MM.1S (cell line): ENCODE results near the gene UNC13C.

ENCODE experiments used
- DNase-seq: peaks from one replicate; pipeline ENCODE4 v3.0.0-alpha.2; 2015
- H2AFZ ChIP-seq: fragments of 300-600 bp; sonication (generic); 2 replicates; pipeline ENCODE4 v1.6.0; 2016; ENCODE audit warnings: antibody characterized with exemption, low read length
- H3F3A ChIP-seq: fragments of 300-600 bp; sonication (generic); 2 replicates; pipeline ENCODE4 v1.6.1; 2016; ENCODE audit warnings: mild to moderate bottlenecking, antibody characterized with exemption, low read length, moderate library complexity, mixed read lengths; ENCODE audit not compliant: insufficient read depth
- H3K27ac ChIP-seq: fragments of 300-600 bp; sonication (generic); 2 replicates; pipeline ENCODE4 v1.5.1; 2016; ENCODE audit warnings: mild to moderate bottlenecking, low read length
- H3K27me3 ChIP-seq: fragments of 300-600 bp; sonication (generic); replicated peaks from 2 replicates; pipeline ENCODE4 v1.6.0; 2016; ENCODE audit warnings: low read length; ENCODE audit not compliant: insufficient read depth
- H3K36me3 ChIP-seq: fragments of 300-600 bp; sonication (generic); replicated peaks from 2 replicates; pipeline ENCODE4 v1.6.1; 2016; ENCODE audit warnings: mild to moderate bottlenecking, low read length, mixed read lengths; ENCODE audit not compliant: insufficient read depth
- H3K4me1 ChIP-seq: fragments of 300-600 bp; sonication (generic); 2 replicates; pipeline ENCODE4 v1.6.1; 2016; ENCODE audit warnings: low read length, mixed read lengths
- H3K4me2 ChIP-seq: fragments of 300-600 bp; sonication (generic); 2 replicates; pipeline ENCODE4 v1.6.0; 2016; ENCODE audit warnings: low read depth, low read length
- H3K4me3 ChIP-seq: fragments of 300-600 bp; sonication (generic); 2 replicates; pipeline ENCODE4 v1.5.1; 2016; ENCODE audit warnings: low read length, mixed read lengths
- H3K79me2 ChIP-seq: fragments of 300-600 bp; sonication (generic); 2 replicates; pipeline ENCODE4 v1.6.1; 2016; ENCODE audit warnings: mixed run types, low read length, mixed read lengths
- H3K9ac ChIP-seq: fragments of 300-600 bp; sonication (generic); 2 replicates; pipeline ENCODE4 v1.6.1; 2016; ENCODE audit warnings: low read length, mixed read lengths
- H3K9me2 ChIP-seq: fragments of 300-600 bp; sonication (generic); replicated peaks from 2 replicates; pipeline ENCODE4 v1.6.1; 2016; ENCODE audit warnings: mild to moderate bottlenecking, low read length, mixed read lengths; ENCODE audit not compliant: insufficient read depth
- H3K9me3 ChIP-seq: fragments of 300-600 bp; sonication (generic); replicated peaks from 2 replicates; pipeline ENCODE4 v1.6.1; 2016; ENCODE audit warnings: mild to moderate bottlenecking, low read length, mixed read lengths; ENCODE audit not compliant: insufficient read depth
- H4K20me1 ChIP-seq: fragments of 300-600 bp; sonication (generic); 2 replicates; pipeline ENCODE4 v1.6.1; 2016; ENCODE audit warnings: mild to moderate bottlenecking, low read length, moderate library complexity, mixed read lengths; ENCODE audit not compliant: insufficient read depth
- EZH2 ChIP-seq: fragments of 300-600 bp; sonication (generic); optimal IDR thresholded peaks from 2 replicates; pipeline ENCODE3; 2017; ENCODE audit warnings: low read depth, mild to moderate bottlenecking, antibody characterized with exemption, low read length, mixed read lengths
- EZH2phosphoT487 ChIP-seq: fragments of 300-600 bp; sonication (generic); IDR thresholded peaks from 2 replicates; pipeline ENCODE4 v1.6.1; 2018; ENCODE audit warnings: antibody characterized with exemption, low read length
- TF ChIP-seq, protein P1 (sequence below): fragments of 300-600 bp; sonication (generic); IDR thresholded peaks from 2 replicates; pipeline ENCODE4 v1.5.1; 2016; ENCODE audit warnings: antibody characterized with exemption, low read length, mixed read lengths

Gene UNC13C

DNA sequence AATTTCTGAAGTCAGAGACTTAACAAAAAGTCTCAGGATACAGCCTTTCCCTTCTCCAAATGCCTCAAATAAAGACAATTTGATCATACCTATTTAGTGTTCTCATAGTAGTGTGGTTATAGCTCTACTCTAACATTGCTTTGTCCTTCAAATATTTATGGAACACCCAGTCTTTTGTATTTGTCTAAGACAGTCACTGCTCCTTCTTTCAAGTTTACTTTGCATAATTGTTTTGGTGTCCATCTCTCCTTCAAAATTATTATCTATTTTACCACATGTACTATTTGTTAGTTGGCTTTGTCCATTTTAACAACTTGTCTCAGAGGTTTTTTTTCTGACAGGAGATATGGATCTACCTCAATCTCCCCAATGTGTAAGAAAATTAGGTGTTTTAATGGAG is 118.8 kb downstream of the UNC13C start:
- Histone ChIP-seq H3K4me3 (no peak overlapping the region), H3K27me3 (no peaks in the 10 kb centered on the region), H3K36me3 (no peaks in the 10 kb centered on the region), H4K20me1 (no peaks in the 10 kb centered on the region), H3K9me2 (no peaks in the 10 kb centered on the region), H3K4me2 (no peak overlapping the region), H3K27ac (no peak overlapping the region), H3K9ac (no peak overlapping the region), H3F3A (no peaks in the 10 kb centered on the region), H3K79me2 (no peaks in the 10 kb centered on the region), H3K4me1 (no peaks in the 10 kb centered on the region), H3K9me3 (no peaks in the 10 kb centered on the region), H2AFZ (no peak overlapping the region)
- TF ChIP-seq, protein P1, sequence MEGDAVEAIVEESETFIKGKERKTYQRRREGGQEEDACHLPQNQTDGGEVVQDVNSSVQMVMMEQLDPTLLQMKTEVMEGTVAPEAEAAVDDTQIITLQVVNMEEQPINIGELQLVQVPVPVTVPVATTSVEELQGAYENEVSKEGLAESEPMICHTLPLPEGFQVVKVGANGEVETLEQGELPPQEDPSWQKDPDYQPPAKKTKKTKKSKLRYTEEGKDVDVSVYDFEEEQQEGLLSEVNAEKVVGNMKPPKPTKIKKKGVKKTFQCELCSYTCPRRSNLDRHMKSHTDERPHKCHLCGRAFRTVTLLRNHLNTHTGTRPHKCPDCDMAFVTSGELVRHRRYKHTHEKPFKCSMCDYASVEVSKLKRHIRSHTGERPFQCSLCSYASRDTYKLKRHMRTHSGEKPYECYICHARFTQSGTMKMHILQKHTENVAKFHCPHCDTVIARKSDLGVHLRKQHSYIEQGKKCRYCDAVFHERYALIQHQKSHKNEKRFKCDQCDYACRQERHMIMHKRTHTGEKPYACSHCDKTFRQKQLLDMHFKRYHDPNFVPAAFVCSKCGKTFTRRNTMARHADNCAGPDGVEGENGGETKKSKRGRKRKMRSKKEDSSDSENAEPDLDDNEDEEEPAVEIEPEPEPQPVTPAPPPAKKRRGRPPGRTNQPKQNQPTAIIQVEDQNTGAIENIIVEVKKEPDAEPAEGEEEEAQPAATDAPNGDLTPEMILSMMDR, result no peak
- TF ChIP-seq EZH2phosphoT487, result no peak
- TF ChIP-seq EZH2, result no peak
- DNase-seq, result no peak

DNA sequence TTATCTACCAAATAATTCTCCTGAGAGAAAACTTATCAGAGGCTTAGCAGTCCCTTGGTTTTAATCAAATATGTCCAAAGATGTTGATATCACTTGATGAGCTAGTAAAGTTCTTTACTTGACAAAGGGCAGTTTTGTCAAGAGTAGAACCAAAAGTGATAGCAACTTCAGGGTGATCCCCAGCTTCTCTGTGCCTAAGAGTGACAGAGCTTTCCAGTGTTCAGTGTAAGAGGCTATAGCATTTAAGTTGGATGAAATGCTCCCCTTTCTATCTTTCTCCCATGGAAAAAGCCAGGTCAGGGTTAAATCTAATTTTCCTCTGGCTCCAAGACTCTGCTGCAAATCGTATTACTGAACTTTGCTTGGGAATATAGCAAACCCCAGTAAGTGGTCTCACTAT is 120.8 kb downstream of the UNC13C start:
- no peaks in the 10 kb centered on the region for H3K27me3 ChIP-seq
- H3K9me2 ChIP-seq, result no peaks in the 10 kb centered on the region
- H3K27ac ChIP-seq, result no peak overlapping the region
- H2AFZ ChIP-seq, result no peak overlapping the region
- no peaks in the 10 kb centered on the region for H3K36me3 ChIP-seq
- H3K9me3 ChIP-seq, result no peaks in the 10 kb centered on the region
- no peak overlapping the region for H3K9ac ChIP-seq
- no peaks in the 10 kb centered on the region for H3F3A ChIP-seq
- H3K79me2 ChIP-seq, result no peaks in the 10 kb centered on the region
- H3K4me3 ChIP-seq, result no peak overlapping the region
- no peaks in the 10 kb centered on the region for H4K20me1 ChIP-seq
- no peak for DNase-seq
- no peaks in the 10 kb centered on the region for H3K4me1 ChIP-seq
- TF ChIP-seq EZH2phosphoT487 (no peak), EZH2 (no peak)
- H3K4me2 ChIP-seq, result no peak overlapping the region

DNA sequence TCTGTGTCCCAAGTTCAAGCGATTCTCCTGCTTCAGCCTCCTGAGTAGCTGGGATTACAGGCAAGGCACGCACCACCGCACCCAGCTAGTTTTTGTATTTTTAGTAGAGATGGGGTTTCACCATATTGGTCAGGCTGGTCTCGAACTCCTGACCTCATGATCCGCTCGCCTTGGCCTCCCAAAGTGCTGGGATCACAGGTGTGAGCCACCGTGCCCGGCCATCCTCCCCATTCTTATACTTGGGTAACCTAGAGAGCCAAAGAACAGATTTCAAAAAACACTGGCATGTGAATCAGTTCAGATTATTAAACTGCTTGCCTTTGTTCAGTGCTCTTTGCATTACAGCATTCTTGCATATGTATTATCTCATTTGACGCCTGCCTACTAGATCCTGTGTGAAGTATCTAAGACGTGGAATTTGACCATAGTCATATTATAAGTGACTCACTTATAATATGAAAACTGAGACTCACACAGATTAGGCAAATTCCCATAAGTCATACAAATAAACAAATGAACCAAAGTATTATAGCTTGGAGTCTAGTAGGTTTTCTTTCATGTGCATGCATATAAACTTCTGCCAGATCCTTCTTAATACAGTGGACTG is 123.5 kb downstream of the UNC13C start:
- Histone ChIP-seq H2AFZ (no peak overlapping the region), H3K4me1 (no peaks in the 10 kb centered on the region), H3F3A (no peaks in the 10 kb centered on the region), H3K9me2 (no peaks in the 10 kb centered on the region), H3K27me3 (no peaks in the 10 kb centered on the region), H3K9me3 (no peaks in the 10 kb centered on the region), H3K4me2 (no peak overlapping the region), H4K20me1 (no peaks in the 10 kb centered on the region), H3K27ac (no peak overlapping the region), H3K9ac (no peak overlapping the region), H3K79me2 (no peaks in the 10 kb centered on the region), H3K36me3 (no peaks in the 10 kb centered on the region), H3K4me3 (no peak overlapping the region)
- no peak for DNase-seq
- TF ChIP-seq EZH2phosphoT487 (no peak), EZH2 (no peak)
- TF ChIP-seq, protein P1, result no peak

GRCh38 chr15:54102704-54103103 is 124.5 kb downstream of the UNC13C start:
- Histone ChIP-seq H2AFZ (no peak overlapping the region), H3K27ac (no peak overlapping the region)
- DNase-seq, result no peak

More at GRCh38 chr15:54102704-54103103, 124.5 kb downstream of the UNC13C start:
- Histone ChIP-seq H3K27me3 (no peaks in the 10 kb centered on the region), H3K9me3 (no peaks in the 10 kb centered on the region), H3K79me2 (no peaks in the 10 kb centered on the region), H3K4me3 (no peak overlapping the region), H3K36me3 (no peaks in the 10 kb centered on the region), H3K4me1 (no peaks in the 10 kb centered on the region), H3K9me2 (no peaks in the 10 kb centered on the region), H3K9ac (no peak overlapping the region), H4K20me1 (no peaks in the 10 kb centered on the region), H3F3A (no peaks in the 10 kb centered on the region), H3K4me2 (no peak overlapping the region)
- TF ChIP-seq EZH2phosphoT487, result no peak
- TF ChIP-seq EZH2, result no peak
- TF ChIP-seq, protein P1, result no peak
